K562 (cell line): ENCODE results near the gene TBC1D5. TPM values are rescaled to one million over a fixed set of nuclear protein-coding genes. Genes with fewer than 3 reads are reported as not detected.

Experiments used
- ARHGAP35 ChIP-seq: fragments of 450-650 bp; IDR thresholded peaks from 2 replicates; pipeline ENCODE4 v1.6.1; 2018; ENCODE audit not compliant: partially characterized antibody
- ARID1B ChIP-seq: fragments of 450-650 bp; IDR thresholded peaks from 2 replicates; pipeline ENCODE4 v1.6.1; 2016; ENCODE audit warnings: antibody characterized with exemption, mild to moderate bottlenecking, inconsistent platforms
- ARID4B ChIP-seq: sonication (generic); formaldehyde crosslinking; IDR thresholded peaks from 2 replicates; pipeline ENCODE4 v1.8.0; 2022; ENCODE audit warnings: mild to moderate bottlenecking, missing genetic modification reagents
- CBFA2T3 ChIP-seq: fragments of 450-650 bp; IDR thresholded peaks from 2 replicates; pipeline ENCODE4 v1.6.1; 2017
- CREB3L1 ChIP-seq: fragments of 450-650 bp; IDR thresholded peaks from 2 replicates; pipeline ENCODE4 v1.6.1; 2014; ENCODE audit warnings: low read depth, mild to moderate bottlenecking, moderate library complexity, borderline replicate concordance
- KLF16 ChIP-seq: IDR thresholded peaks from 2 replicates; pipeline ENCODE4 v1.6.1; 2016; ENCODE audit warnings: antibody characterized with exemption
- LCOR ChIP-seq: sonication (generic); formaldehyde crosslinking; IDR thresholded peaks from 2 replicates; pipeline ENCODE4 v1.8.0; 2022; ENCODE audit warnings: mild to moderate bottlenecking, missing genetic modification reagents
- MAFK ChIP-seq: IDR thresholded peaks from 2 replicates; pipeline ENCODE4 v1.6.1; 2011; ENCODE audit warnings: low read length, improper control_type of control experiment
- MXI1 ChIP-seq: IDR thresholded peaks from 2 replicates; pipeline ENCODE4 v1.6.1; 2011; ENCODE audit warnings: low read depth, mild to moderate bottlenecking, improper control_type of control experiment, low read length
- PRDM10 ChIP-seq: fragments of 450-650 bp; IDR thresholded peaks from 2 replicates; pipeline ENCODE4 v1.6.1; 2018; ENCODE audit not compliant: partially characterized antibody
- RFX7 ChIP-seq: fragments of 250-450 bp; sonication (Bioruptor Pico); IDR thresholded peaks from 2 replicates; pipeline ENCODE4 v1.5.1; 2021; ENCODE audit warnings: mild to moderate bottlenecking
- TGIF2 ChIP-seq: sonication (generic); formaldehyde crosslinking; IDR thresholded peaks from 2 replicates; pipeline ENCODE4 v1.8.1; 2022; ENCODE audit warnings: mild to moderate bottlenecking, missing genetic modification reagents, moderate library complexity
- ZEB2 ChIP-seq: fragments of 450-650 bp; IDR thresholded peaks from 2 replicates; pipeline ENCODE4 v1.6.1; 2016
- ZNF41 ChIP-seq: fragments of 250-450 bp; sonication (Bioruptor Pico); conservative IDR thresholded peaks from 2 replicates; pipeline ENCODE4 v1.4.0; 2020; ENCODE audit warnings: mild to moderate bottlenecking
- ZNF551 ChIP-seq: fragments of 250-450 bp; sonication (Bioruptor Pico); IDR thresholded peaks from 2 replicates; pipeline ENCODE4 v1.5.0; 2021; ENCODE audit warnings: mild to moderate bottlenecking, moderate library complexity
- ZNF589 ChIP-seq: fragments of 200-800 bp; sonication (Bioruptor generic); IDR thresholded peaks from 2 replicates; pipeline ENCODE4 v1.6.1; 2016; ENCODE audit warnings: low read depth, missing genetic modification characterization, missing compliant biosample characterization
- polyA plus RNA-seq, 8 experiments: library from polyadenylated mRNA; depleted of rRNA in 4 of 8; stranded (reverse) in 5 of 8; unstranded in 3 of 8; fragments of >200 nt; fragmentation: Nextera tagmentation in 2 of 8; fragmentation: Illumina TruSeq in 1 of 8; extraction: Ambion mirVana in 2 of 8; extraction: Trizol in 1 of 8; gene quantifications; 2 replicates each; pipeline versions ENCODE4 v1.2.1 to v1.2.3, GENCODE V29; 2011 to 2014; ENCODE audit warnings: inconsistent platforms in 1 of 8, missing spikeins in 1 of 8
- total RNA-seq, 7 experiments: library from RNA; depleted of rRNA in 6 of 7; stranded (reverse); fragments of >200 nt in 6 of 7; fragmentation: Illumina TruSeq in 2 of 7; extraction: Trizol in 2 of 7; gene quantifications; 2 replicates each; pipeline versions ENCODE4 v1.2.1 to v1.2.3, GENCODE V29; 2011 to 2021; ENCODE audit warnings: low replicate concordance in 1 of 7
- TF ChIP-seq, protein P1 (sequence below): fragments of 450-650 bp; formaldehyde crosslinking; IDR thresholded peaks from 2 replicates; pipeline ENCODE4 v1.4.0; 2022; ENCODE audit warnings: mild to moderate bottlenecking, moderate library complexity

Gene TBC1D5
- total and polyA plus RNA-seq, 9 of the 15 experiments (the other 6 are each of a cell fraction or from before 2014, with no cell fraction given), result 2.9 to 38.1 (median 25.6) TPM

GRCh38 chr3:17771177-17772017 is 29.0 kb upstream of the TBC1D5 start (continued):
- TF ChIP-seq PRDM10 (peak; percentile 55), ZEB2 (peak; percentile 22; the same call in 1 of the 2 replicates), MXI1 (no peak), ZNF589 (CRISPR knock-in tag) (peak; percentile 61; the same call in 1 of the 2 replicates), ZNF41 (CRISPR knock-in tag) (no peak), KLF16 (no peak), ARHGAP35 (no peak), LCOR (no peak), ZNF551 (no peak), MAFK (peak; percentile 98), ARID4B (CRISPR knock-in tag) (no peak), ARID1B (peak; percentile 94), CREB3L1 (no peak), RFX7 (no peak), CBFA2T3 (peak; percentile 88), TGIF2 (CRISPR knock-in tag) (no peak)
- TF ChIP-seq, protein P1, sequence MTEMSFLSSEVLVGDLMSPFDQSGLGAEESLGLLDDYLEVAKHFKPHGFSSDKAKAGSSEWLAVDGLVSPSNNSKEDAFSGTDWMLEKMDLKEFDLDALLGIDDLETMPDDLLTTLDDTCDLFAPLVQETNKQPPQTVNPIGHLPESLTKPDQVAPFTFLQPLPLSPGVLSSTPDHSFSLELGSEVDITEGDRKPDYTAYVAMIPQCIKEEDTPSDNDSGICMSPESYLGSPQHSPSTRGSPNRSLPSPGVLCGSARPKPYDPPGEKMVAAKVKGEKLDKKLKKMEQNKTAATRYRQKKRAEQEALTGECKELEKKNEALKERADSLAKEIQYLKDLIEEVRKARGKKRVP (CRISPR knock-in tag), result 0 out of 2 replicates have a peak, but pooled peaks have one; percentile 11
